ENCODE measurements around the gene STAT5A.

STAT5A gene

GRCh38 chr17:42273474-42274252 lies 14.6 kb upstream of the STAT5A start:
- no peaks in the 10 kb centered on the region for H3K9me3 ChIP-seq (ENCODE audit: control insufficient read depth, insufficient read depth, low read depth, low read length)
- TF ChIP-seq SETDB1 (IDR thresholded peaks at IDR 0.05; ENCODE audit: insufficient read length, low read length) (no peak), ZNF157 (tag by site-specific recombination; IDR thresholded peaks at IDR 0.05) (no peak), ZNF791 (tag by site-specific recombination; IDR thresholded peaks at IDR 0.05) (no peak), ZNF112 (tag by site-specific recombination; IDR thresholded peaks at IDR 0.05) (no peak), AEBP2 (tag by site-specific recombination; IDR thresholded peaks at IDR 0.05; ENCODE audit: borderline replicate concordance) (no peak), ZNF623 (tag by site-specific recombination; IDR thresholded peaks at IDR 0.05) (no peak), SCRT1 (tag by site-specific recombination; IDR thresholded peaks at IDR 0.05; ENCODE audit: borderline replicate concordance) (no peak), ZNF366 (tag by site-specific recombination; conservative IDR thresholded peaks at IDR 0.05) (0 out of 2 replicates have a peak, but pooled peaks have one; percentile 14), ZNF624 (tag by site-specific recombination; IDR thresholded peaks at IDR 0.05) (no peak), SCRT2 (tag by site-specific recombination; IDR thresholded peaks at IDR 0.05) (peak; percentile 65)
- TF ChIP-seq, protein P1, sequence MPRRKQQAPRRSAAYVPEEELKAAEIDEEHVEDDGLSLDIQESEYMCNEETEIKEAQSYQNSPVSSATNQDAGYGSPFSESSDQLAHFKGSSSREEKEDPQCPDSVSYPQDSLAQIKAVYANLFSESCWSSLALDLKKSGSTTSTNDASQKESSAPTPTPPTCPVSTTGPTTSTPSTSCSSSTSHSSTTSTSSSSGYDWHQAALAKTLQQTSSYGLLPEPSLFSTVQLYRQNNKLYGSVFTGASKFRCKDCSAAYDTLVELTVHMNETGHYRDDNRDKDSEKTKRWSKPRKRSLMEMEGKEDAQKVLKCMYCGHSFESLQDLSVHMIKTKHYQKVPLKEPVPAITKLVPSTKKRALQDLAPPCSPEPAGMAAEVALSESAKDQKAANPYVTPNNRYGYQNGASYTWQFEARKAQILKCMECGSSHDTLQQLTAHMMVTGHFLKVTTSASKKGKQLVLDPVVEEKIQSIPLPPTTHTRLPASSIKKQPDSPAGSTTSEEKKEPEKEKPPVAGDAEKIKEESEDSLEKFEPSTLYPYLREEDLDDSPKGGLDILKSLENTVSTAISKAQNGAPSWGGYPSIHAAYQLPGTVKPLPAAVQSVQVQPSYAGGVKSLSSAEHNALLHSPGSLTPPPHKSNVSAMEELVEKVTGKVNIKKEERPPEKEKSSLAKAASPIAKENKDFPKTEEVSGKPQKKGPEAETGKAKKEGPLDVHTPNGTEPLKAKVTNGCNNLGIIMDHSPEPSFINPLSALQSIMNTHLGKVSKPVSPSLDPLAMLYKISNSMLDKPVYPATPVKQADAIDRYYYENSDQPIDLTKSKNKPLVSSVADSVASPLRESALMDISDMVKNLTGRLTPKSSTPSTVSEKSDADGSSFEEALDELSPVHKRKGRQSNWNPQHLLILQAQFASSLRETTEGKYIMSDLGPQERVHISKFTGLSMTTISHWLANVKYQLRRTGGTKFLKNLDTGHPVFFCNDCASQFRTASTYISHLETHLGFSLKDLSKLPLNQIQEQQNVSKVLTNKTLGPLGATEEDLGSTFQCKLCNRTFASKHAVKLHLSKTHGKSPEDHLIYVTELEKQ (tag by site-specific recombination; IDR thresholded peaks at IDR 0.05; ENCODE audit: borderline replicate concordance), result no peak
- TF ChIP-seq, protein P2, sequence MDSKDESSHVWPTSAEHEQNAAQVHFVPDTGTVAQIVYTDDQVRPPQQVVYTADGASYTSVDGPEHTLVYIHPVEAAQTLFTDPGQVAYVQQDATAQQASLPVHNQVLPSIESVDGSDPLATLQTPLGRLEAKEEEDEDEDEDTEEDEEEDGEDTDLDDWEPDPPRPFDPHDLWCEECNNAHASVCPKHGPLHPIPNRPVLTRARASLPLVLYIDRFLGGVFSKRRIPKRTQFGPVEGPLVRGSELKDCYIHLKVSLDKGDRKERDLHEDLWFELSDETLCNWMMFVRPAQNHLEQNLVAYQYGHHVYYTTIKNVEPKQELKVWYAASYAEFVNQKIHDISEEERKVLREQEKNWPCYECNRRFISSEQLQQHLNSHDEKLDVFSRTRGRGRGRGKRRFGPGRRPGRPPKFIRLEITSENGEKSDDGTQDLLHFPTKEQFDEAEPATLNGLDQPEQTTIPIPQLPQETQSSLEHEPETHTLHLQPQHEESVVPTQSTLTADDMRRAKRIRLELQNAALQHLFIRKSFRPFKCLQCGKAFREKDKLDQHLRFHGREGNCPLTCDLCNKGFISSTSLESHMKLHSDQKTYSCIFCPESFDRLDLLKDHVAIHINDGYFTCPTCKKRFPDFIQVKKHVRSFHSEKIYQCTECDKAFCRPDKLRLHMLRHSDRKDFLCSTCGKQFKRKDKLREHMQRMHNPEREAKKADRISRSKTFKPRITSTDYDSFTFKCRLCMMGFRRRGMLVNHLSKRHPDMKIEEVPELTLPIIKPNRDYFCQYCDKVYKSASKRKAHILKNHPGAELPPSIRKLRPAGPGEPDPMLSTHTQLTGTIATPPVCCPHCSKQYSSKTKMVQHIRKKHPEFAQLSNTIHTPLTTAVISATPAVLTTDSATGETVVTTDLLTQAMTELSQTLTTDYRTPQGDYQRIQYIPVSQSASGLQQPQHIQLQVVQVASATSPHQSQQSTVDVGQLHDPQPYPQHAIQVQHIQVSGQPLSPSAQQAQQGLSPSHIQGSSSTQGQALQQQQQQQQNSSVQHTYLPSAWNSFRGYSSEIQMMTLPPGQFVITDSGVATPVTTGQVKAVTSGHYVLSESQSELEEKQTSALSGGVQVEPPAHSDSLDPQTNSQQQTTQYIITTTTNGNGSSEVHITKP (tag by site-specific recombination; IDR thresholded peaks at IDR 0.05), result no peak
- TF ChIP-seq, protein P3, sequence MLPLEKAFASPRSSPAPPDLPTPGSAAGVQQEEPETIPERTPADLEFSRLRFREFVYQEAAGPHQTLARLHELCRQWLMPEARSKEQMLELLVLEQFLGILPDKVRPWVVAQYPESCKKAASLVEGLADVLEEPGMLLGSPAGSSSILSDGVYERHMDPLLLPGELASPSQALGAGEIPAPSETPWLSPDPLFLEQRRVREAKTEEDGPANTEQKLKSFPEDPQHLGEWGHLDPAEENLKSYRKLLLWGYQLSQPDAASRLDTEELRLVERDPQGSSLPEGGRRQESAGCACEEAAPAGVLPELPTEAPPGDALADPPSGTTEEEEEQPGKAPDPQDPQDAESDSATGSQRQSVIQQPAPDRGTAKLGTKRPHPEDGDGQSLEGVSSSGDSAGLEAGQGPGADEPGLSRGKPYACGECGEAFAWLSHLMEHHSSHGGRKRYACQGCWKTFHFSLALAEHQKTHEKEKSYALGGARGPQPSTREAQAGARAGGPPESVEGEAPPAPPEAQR (tag by site-specific recombination; IDR thresholded peaks at IDR 0.05), result no peak
- POLR2A ChIA-PET, result interaction anchor here (0.6 kb wide), 1 partner anchor 8 kb away, joined by 5 read pairs; no protein-coding TSS in a partner anchor
- no peak overlapping the region for H3K4me3 ChIP-seq (ENCODE audit: low read depth, low read length)
- no peak overlapping the region for H3K27ac ChIP-seq (ENCODE audit: extremely low read depth, low read depth, low read length)
- CTCF ChIA-PET, result interaction anchor here (0.5 to 3.1 kb wide), 6 partner anchors 16 to 158 kb away, joined by 3 to 9 read pairs (median 5); no protein-coding TSS in a partner anchor
- peaks cover 44% of the 10 kb centered on the region for H3K4me1 ChIP-seq (ENCODE audit: control insufficient read depth, insufficient read depth, low read length)
- no peaks in the 10 kb centered on the region for H3K36me3 ChIP-seq (ENCODE audit: control insufficient read depth in 2 of 2, insufficient read depth in 1 of 2, low read length in 2 of 2)

- Histone ChIP-seq H3K4me1 (ENCODE audit: control insufficient read depth, insufficient read depth, low read length) (peaks cover 44% of the 10 kb centered on the region), H3K36me3 (ENCODE audit: control insufficient read depth in 2 of 2, insufficient read depth in 1 of 2, low read length in 2 of 2) (no peaks in the 10 kb centered on the region), H3K4me3 (ENCODE audit: low read depth, low read length) (no peak overlapping the region), H3K27ac (ENCODE audit: extremely low read depth, low read depth, low read length) (no peak overlapping the region), H3K9me3 (ENCODE audit: control insufficient read depth, insufficient read depth, low read depth, low read length) (no peaks in the 10 kb centered on the region)
- ChIA-PET CTCF (interaction anchor here (0.5 to 3.1 kb wide), 5 partner anchors 16 to 158 kb away, joined by 3 to 9 read pairs (median 5); no protein-coding TSS in a partner anchor), POLR2A (interaction anchor here (0.6 to 1.7 kb wide), 2 partner anchors 9 to 31 kb away, joined by 4 to 5 read pairs; no protein-coding TSS in a partner anchor)
- TF ChIP-seq, protein P4, sequence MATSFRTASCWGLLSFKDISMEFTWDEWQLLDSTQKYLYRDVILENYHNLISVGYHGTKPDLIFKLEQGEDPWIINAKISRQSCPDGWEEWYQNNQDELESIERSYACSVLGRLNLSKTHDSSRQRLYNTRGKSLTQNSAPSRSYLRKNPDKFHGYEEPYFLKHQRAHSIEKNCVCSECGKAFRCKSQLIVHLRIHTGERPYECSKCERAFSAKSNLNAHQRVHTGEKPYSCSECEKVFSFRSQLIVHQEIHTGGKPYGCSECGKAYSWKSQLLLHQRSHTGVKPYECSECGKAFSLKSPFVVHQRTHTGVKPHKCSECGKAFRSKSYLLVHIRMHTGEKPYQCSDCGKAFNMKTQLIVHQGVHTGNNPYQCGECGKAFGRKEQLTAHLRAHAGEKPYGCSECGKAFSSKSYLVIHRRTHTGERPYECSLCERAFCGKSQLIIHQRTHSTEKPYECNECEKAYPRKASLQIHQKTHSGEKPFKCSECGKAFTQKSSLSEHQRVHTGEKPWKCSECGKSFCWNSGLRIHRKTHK (tag by site-specific recombination; IDR thresholded peaks at IDR 0.05), result no peak
- TF ChIP-seq, protein P5, sequence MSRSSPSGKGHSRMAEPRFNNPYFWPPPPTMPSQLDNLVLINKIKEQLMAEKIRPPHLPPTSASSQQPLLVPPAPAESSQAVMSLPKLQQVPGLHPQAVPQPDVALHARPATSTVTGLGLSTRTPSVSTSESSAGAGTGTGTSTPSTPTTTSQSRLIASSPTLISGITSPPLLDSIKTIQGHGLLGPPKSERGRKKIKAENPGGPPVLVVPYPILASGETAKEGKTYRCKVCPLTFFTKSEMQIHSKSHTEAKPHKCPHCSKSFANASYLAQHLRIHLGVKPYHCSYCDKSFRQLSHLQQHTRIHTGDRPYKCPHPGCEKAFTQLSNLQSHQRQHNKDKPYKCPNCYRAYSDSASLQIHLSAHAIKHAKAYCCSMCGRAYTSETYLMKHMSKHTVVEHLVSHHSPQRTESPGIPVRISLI (tag by site-specific recombination; IDR thresholded peaks at IDR 0.05), result peak; percentile 56
- TF ChIP-seq ZNF155 (tag by site-specific recombination; IDR thresholded peaks at IDR 0.05) (no peak), ZNF121 (tag by site-specific recombination; IDR thresholded peaks at IDR 0.05) (no peak)
These were observed 14.1 kb upstream of the STAT5A start for GRCh38 chr17:42274253-42274542.
